C4-2B (cell line): ENCODE results near the gene HS3ST6.
"Not testable (repeated sequence)": the region's sequence is repeated elsewhere in the genome, so short reads cannot be mapped to it uniquely, and the experiment has no call there.

Experiments used
- H3K27ac ChIP-seq: fragments of 450-650 bp; 2 replicates; pipeline ENCODE4 v1.5.1; 2017
- ZFX ChIP-seq: fragments of 450-650 bp; IDR thresholded peaks from 2 replicates; pipeline ENCODE4 v1.6.1; 2017
- TF ChIP-seq, protein P1 (sequence below): fragments of 450-650 bp; conservative IDR thresholded peaks from 2 replicates; pipeline ENCODE4 v1.5.1; 2017; ENCODE audit warnings: mild to moderate bottlenecking

HS3ST6 gene

DNA sequence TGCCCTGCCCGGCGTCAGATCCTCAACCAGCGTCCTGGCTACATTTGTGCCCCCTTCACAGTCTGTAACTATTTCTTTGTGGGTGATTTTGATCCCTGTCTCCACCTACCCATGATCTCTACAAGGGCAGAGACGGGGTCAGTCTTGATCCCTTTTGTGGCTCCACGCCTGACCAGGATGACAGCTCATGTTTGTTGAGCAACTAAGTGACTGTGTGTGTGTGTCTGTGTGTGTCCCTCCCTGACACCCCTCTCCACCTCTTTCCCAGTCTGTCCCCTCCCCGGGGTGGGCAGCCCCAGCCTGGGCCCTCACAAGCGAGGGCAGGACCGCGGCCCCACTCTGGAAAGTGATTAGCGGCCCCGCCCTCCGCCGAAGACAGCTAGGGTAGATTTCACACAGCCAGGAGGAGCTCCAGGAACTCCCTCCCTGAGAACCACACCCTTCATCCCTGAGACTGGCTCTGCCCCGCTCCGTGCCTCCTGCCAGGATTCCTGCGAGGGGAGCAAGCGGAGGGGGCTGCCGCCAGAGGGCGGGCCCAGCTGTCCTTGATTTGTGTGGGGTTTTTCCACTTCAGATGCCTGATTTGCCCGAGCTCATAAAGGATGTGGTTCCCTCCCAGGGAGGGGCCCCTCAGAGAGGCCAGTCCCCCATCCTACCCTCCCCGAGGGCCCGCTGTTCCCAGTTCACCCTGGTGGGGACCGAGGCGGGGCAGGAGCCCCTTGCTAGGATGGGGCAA, 5.3 kb upstream of the HS3ST6 start:
- TF ChIP-seq, protein P1, sequence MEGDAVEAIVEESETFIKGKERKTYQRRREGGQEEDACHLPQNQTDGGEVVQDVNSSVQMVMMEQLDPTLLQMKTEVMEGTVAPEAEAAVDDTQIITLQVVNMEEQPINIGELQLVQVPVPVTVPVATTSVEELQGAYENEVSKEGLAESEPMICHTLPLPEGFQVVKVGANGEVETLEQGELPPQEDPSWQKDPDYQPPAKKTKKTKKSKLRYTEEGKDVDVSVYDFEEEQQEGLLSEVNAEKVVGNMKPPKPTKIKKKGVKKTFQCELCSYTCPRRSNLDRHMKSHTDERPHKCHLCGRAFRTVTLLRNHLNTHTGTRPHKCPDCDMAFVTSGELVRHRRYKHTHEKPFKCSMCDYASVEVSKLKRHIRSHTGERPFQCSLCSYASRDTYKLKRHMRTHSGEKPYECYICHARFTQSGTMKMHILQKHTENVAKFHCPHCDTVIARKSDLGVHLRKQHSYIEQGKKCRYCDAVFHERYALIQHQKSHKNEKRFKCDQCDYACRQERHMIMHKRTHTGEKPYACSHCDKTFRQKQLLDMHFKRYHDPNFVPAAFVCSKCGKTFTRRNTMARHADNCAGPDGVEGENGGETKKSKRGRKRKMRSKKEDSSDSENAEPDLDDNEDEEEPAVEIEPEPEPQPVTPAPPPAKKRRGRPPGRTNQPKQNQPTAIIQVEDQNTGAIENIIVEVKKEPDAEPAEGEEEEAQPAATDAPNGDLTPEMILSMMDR: no peak; the same call in 1 of the 2 replicates
- no peak for TF ChIP-seq ZFX
- no peak overlapping the region for H3K27ac ChIP-seq

DNA sequence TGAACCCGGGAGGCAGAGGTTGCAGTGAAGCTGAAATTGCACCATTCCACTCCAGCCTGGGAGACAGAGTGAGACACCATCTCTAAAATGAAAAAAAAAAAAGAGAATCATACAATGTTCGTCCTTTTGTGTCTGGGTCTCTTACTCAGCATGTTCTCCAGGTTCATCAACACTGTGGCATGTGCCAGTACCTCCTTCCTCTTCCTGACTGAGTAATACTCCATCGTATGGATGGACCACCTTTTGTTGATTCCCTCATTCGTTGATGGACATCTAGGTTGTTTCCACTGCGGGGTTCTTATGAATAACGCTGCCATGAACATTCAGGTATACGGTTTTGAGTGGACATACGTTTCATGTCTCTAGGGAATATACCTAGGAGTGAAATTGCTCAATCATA, 4.1 kb upstream of the HS3ST6 start:
- TF ChIP-seq, protein P1: no peak
- TF ChIP-seq ZFX: no peak
- no peak overlapping the region for H3K27ac ChIP-seq

DNA sequence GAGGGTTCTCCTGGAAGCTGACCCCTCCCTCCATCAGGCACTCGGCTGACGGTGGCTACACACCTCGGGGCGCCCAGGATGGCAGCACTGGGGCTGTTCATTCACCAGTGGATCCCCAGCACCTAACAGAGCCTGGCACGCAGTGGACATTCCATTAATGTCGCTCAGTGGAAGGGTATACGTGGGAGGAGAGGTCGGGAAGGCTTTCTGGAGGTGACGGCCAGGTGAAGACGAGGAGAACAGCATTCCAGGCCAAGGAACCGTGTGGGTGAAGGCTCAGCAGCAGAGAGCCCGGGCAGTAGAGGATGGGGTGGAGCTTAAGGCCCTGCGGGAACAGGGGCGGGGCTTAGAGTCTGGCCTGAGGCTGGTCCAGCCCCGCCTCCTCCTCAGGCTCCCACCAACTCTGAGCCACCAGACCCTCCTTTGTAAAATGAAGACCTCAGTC, 2.5 kb upstream of the HS3ST6 start:
- H3K27ac ChIP-seq: no peak overlapping the region

DNA sequence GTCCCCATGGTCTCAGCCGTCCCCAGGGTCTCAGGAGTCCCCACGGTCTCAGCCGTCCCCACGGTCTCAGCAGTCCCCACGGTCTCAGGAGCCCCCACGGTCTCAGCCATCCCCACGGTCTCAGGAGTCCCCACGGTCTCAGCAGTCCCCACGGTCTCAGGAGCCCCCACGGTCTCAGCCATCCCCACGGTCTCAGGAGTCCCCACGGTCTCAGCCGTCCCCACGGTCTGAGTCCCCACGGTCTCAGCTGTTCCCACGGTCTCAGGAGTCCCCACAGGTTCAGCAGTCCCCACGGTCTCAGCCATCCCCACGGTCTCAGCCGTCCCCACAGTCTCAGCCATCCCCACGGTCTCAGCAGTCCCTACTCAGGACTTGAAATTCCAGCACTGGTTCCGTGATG, 1.9 kb upstream of the HS3ST6 start:
- H3K27ac ChIP-seq: not testable (repeated sequence)

More for the DNA sequence above, 2.5 kb upstream of the HS3ST6 start:
- TF ChIP-seq ZFX: no peak
- TF ChIP-seq, protein P1: no peak

DNA sequence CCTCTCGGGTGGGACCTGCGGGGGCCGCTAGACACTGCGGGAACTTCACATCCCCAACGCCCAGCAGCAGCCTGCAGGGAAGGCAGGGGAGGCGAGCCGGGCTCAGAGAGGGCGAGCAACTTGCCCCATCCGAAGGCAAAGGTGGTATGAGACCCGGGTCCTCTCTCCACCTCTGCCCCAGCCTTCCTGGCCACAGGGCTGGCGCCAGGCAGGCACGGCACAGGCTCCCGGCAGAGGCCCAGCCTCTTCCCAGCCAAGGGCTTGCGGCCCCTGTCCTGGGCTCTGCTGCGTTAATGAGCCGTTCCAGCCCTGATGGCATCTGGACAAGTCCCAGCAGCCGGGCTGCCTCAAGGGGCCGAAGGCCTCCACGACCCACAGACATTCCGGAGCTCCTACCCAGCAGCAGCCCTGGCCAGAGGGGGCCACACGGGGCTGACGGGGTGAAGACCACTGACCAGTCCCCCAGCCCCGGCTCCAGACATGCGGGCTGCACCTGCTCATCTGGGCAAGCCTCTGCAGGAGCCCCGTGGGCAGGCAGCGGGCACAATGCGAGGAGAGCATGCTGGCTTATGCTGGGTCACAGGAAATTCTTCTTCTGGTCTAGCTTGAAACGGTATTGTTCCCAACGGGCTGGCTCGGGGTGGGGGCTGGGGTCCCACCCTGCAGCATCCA, 1.2 kb upstream of the HS3ST6 start:
- H3K27ac ChIP-seq: no peak overlapping the region
- TF ChIP-seq, protein P1: no peak
- no peak for TF ChIP-seq ZFX

DNA sequence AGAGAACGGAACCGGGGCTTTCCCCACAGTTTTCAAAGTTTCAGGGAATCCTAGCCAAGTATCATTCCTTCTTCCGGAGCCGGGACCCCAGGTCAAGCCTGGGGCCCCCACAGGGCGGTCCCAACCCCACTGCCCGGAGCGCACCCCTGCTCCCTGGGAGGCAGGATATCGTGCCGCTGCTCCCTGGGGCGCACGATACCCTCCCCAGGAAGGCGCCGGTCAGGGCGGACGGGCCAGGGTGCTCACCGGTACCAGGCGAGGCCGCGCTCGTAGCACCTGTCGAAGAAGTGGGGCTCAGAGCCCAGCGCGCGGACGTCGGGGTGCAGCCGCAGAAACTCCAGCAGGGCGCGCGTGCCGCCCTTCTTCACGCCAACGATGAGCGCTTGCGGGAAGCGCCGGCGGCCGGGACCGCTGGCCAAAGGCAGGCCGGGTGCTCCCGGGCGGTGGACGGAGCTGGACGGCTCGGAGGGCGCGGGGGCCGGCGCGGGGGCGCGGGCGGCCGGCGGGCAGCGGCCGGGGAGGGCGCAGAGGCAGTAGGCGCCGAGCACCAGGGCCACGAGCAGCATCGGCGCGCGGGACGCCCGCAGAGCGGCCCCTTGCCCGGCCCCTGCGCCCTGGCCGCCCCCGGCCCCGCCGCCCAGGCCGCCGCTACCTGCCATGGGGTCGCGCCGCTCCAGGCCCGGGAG, 407 bp downstream of the HS3ST6 start:
- TF ChIP-seq, protein P1: no peak
- no peak for TF ChIP-seq ZFX
- no peak overlapping the region for H3K27ac ChIP-seq

DNA sequence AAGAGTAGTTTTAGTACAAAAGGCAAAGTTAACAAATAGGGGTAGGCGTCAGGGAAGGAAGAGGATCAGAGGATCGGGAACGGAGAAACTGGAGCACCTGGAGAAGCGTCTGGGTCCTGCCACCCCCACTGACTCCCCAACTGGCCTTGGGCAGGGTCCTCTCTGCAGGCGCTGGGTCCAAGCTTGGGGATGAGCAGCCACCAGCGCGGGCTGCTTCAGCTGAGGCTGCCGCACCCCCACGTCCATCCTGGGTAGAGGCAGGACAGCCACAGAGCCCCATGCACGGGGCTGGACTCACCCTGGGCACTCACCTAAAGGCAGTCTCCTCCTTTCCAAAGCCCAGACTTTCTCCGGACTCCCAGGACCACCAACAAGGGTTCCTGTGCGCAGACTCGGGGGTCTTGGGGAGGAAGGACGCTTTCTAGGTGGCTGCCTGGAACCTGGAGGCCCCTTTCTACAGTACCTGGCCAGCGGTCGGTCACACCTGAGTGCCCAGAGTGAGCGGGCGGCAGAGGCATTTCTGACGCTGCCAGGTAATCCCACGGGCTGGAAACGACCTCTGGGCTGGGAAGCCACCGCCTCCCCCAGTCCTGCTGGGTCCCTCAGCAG, 1.1 kb downstream of the HS3ST6 start:
- no peak overlapping the region for H3K27ac ChIP-seq
- TF ChIP-seq, protein P1: no peak
- TF ChIP-seq ZFX: no peak
